ENCODE measurements around the gene XYLT2. TPM values are rescaled to one million over a fixed set of nuclear protein-coding genes. Genes with fewer than 3 reads are reported as not detected.

Gene XYLT2
- total and polyA plus RNA-seq, 10 of the 15 experiments (the other 5 are each of a cell fraction or from before 2014, with no cell fraction given) = 0.82 to 20.6 (median 13.0) TPM

- no peak for TF ChIP-seq RBBP5 (conservative IDR thresholded peaks at IDR 0.05)
- no peak for TF ChIP-seq BCLAF1 (IDR thresholded peaks at IDR 0.05)
- TF ChIP-seq TCF3 (IDR thresholded peaks at IDR 0.05; ENCODE audit: borderline replicate concordance, insufficient read depth, low read depth, low read length) = no peak
Measured at GRCh38 chr17:50310455-50311111, 35.3 kb upstream of the XYLT2 start (continued).

- Histone ChIP-seq H3K27ac (ENCODE audit: control insufficient read depth, insufficient read depth) (no peak overlapping the region), H3K4me1 (ENCODE audit: control insufficient read depth, insufficient read depth, low read length) (peaks cover 17% of the 10 kb centered on the region), H2AFZ (ENCODE audit: control insufficient read depth, low read depth, low read length) (no peak overlapping the region), H4K20me1 (ENCODE audit: control insufficient read depth, insufficient read depth) (no peaks in the 10 kb centered on the region), H3K79me2 (ENCODE audit: control insufficient read depth, insufficient read depth, low read length) (no peaks in the 10 kb centered on the region), H3K4me3 (no peak overlapping the region), H3K36me3 (ENCODE audit: control insufficient read depth in 2 of 2, insufficient read depth in 2 of 2, low read length in 1 of 2) (no peaks in the 10 kb centered on the region), H3K9ac (ENCODE audit: control insufficient read depth, insufficient read depth, low read length) (no peak overlapping the region), H3K27me3 (replicated peaks in 1 of 2; ENCODE audit: control insufficient read depth in 2 of 2, insufficient read depth in 2 of 2, low read length in 1 of 2) (no peaks in the 10 kb centered on the region), H3K4me2 (ENCODE audit: control insufficient read depth, insufficient read depth) (no peak overlapping the region; the same call in 1 of the 2 replicates), H3K9me3 (replicated peaks; ENCODE audit: control insufficient read depth, insufficient read depth, low read length) (no peaks in the 10 kb centered on the region; the same call in 2 of the 3 replicates)
- ChIA-PET SMC1A (ENCODE audit: uncharacterized antibody, unreplicated experiment) (interaction anchor here (0.9 to 2.5 kb wide), 9 partner anchors 13 to 142 kb away, joined by 3 to 9 read pairs (median 5); no protein-coding TSS in a partner anchor), POLR2A (interaction anchor here (1.1 to 1.4 kb wide), 2 partner anchors 14 to 16 kb away, joined by 3 read pairs; no protein-coding TSS in a partner anchor), CTCF (interaction anchor here (1.0 to 6.4 kb wide), 6 partner anchors 14 to 217 kb away, joined by 3 to 44 read pairs (median 4); partner anchors contain the start of genes LRRC59 and TMEM92), RAD21 (ENCODE audit: unreplicated experiment) (interaction anchor here (1.0 to 4.8 kb wide), 6 partner anchors 13 to 159 kb away, joined by 3 to 19 read pairs (median 6); no protein-coding TSS in a partner anchor)
- DNase-seq (ENCODE audit: low read depth, low spot score) (peak; percentile 28), ATAC-seq (peak; percentile 75), FAIRE-seq (peak; percentile 61)
- BruUV-seq (replicated peaks) = no TSS peak
- in situ Hi-C loops (cut with MboI) (no loop called here), intact Hi-C loops (cut with micrococcal nuclease; ENCODE audit: unreplicated experiment) (no loop called here)
- 0% methylated on average over 1 of the region's 1 CpG for WGBS (ENCODE audit: insufficient coverage, insufficient replicate concordance, low lambda C conversion rate, missing lambda C conversion rate)
- TF ChIP-seq SP1 (IDR thresholded peaks at IDR 0.05; ENCODE audit: low read depth, low read length) (no peak), YY1 (IDR thresholded peaks at IDR 0.05; ENCODE audit: low read depth, low read length) (no peak), CREM (IDR thresholded peaks at IDR 0.05; ENCODE audit: low read depth) (no peak), EP300 (IDR thresholded peaks at IDR 0.05; ENCODE audit: borderline replicate concordance in 1 of 2, control insufficient read depth in 1 of 2, low read depth in 2 of 2, low read length in 2 of 2) (0 out of 4 replicates have a peak, but pooled peaks of 1 of the 2 experiments have one; percentile 11), BHLHE40 (IDR thresholded peaks at IDR 0.05; ENCODE audit: borderline replicate concordance in 1 of 2, low read depth in 2 of 2, low read length in 1 of 2) (peak in 1 of 2 experiments; percentile 24; a peak in 1 of 4 replicates), SKIL (IDR thresholded peaks at IDR 0.05; ENCODE audit: low read depth, poor library complexity, severe bottlenecking) (peak; percentile 63), RELB (IDR thresholded peaks at IDR 0.05; ENCODE audit: low read depth) (peak; percentile 39; the same call in 1 of the 2 replicates), SRF (IDR thresholded peaks at IDR 0.05; ENCODE audit: low read depth in 2 of 2, low read length in 2 of 2) (no peak), NR2F1 (conservative IDR thresholded peaks at IDR 0.05) (0 out of 2 replicates have a peak, but pooled peaks have one; percentile 12), IKZF2 (IDR thresholded peaks at IDR 0.05) (peak; percentile 38 to 59; a peak in 3 of 4 replicates), CHD2 (IDR thresholded peaks at IDR 0.05; ENCODE audit: borderline replicate concordance, low read depth, low read length) (no peak), IKZF1 (conservative IDR thresholded peaks at IDR 0.05) (peak; percentile 51; the same call in 1 of the 2 replicates)
Measured at GRCh38 chr17:50311112-50311460, 34.8 kb upstream of the XYLT2 start.

Data from GM12878 (cell line).